Measurements from ENCODE around the gene AFF3.

AFF3 gene

GRCh38 chr2:100041385-100041784 is 101.0 kb downstream of the AFF3 start:
- WGBS (ENCODE audit: extremely low coverage, insufficient coverage, insufficient read length): no CpG with 5 or more reads among the region's 4 CpGs
- H2BK12ac ChIP-seq (ENCODE audit: low read length): no peak overlapping the region

GRCh38 chr2:100040906-100041305 is 101.5 kb downstream of the AFF3 start:
- Histone ChIP-seq H4K12ac (ENCODE audit: low read depth, low read length) (no peak overlapping the region), H4K8ac (ENCODE audit: low read depth, low read length) (no peak overlapping the region), H3K18ac (ENCODE audit: low read length) (no peak overlapping the region), H3K23ac (ENCODE audit: low read length) (no peak overlapping the region), H3K27me3 (ENCODE audit: insufficient read depth, low read length) (no peaks in the 10 kb centered on the region), H3K4me2 (ENCODE audit: low read length) (no peak overlapping the region), H2BK12ac (ENCODE audit: low read length) (no peak overlapping the region), H2AK5ac (ENCODE audit: low read length) (no peak overlapping the region), H4K91ac (ENCODE audit: low read depth, low read length) (no peak overlapping the region), H3K4me1 (ENCODE audit: control insufficient read depth in 1 of 2, insufficient read depth in 2 of 2, low read length in 2 of 2) (no peaks in the 10 kb centered on the region), H2BK5ac (ENCODE audit: low read depth, low read length, poor library complexity) (no peak overlapping the region), H2AFZ (ENCODE audit: insufficient read depth, low read length, poor library complexity) (no peak overlapping the region), H3K36me3 (ENCODE audit: control insufficient read depth in 1 of 2, insufficient read depth in 2 of 2, low read length in 2 of 2) (no peaks in the 10 kb centered on the region), H3K9me3 (ENCODE audit: insufficient read depth, low read depth, low read length) (no peaks in the 10 kb centered on the region), H3K14ac (ENCODE audit: low read length) (no peak overlapping the region), H3K9ac (ENCODE audit: low read length) (no peak overlapping the region), H2BK120ac (ENCODE audit: insufficient read depth, low read length, poor library complexity) (no peak overlapping the region), H3K79me2 (ENCODE audit: control insufficient read depth, insufficient read depth, low read length, poor library complexity) (no peaks in the 10 kb centered on the region), H3K27ac (ENCODE audit: low read depth, low read length) (no peak overlapping the region), H3K4me3 (ENCODE audit: low read depth, low read length) (no peak overlapping the region), H3K79me1 (ENCODE audit: low read length) (no peaks in the 10 kb centered on the region), H3K4ac (ENCODE audit: low read depth, low read length) (no peak overlapping the region)
- WGBS (ENCODE audit: extremely low coverage, insufficient coverage, insufficient read length): no CpG with 5 or more reads among the region's 1 CpG
- DNase-seq: no peak

More at GRCh38 chr2:100041385-100041784, 101.0 kb downstream of the AFF3 start:
- H2AK5ac ChIP-seq (ENCODE audit: low read length): no peak overlapping the region
- no peak overlapping the region for H3K9ac ChIP-seq (ENCODE audit: low read length)
- H2BK120ac ChIP-seq (ENCODE audit: insufficient read depth, low read length, poor library complexity): no peak overlapping the region
- H3K14ac ChIP-seq (ENCODE audit: low read length): no peak overlapping the region
- H3K4me1 ChIP-seq (ENCODE audit: control insufficient read depth in 1 of 2, insufficient read depth in 2 of 2, low read length in 2 of 2): no peaks in the 10 kb centered on the region
- no peaks in the 10 kb centered on the region for H3K79me2 ChIP-seq (ENCODE audit: control insufficient read depth, insufficient read depth, low read length, poor library complexity)
- DNase-seq: no peak
- H3K79me1 ChIP-seq (ENCODE audit: low read length): no peaks in the 10 kb centered on the region
- H3K27me3 ChIP-seq (ENCODE audit: insufficient read depth, low read length): no peaks in the 10 kb centered on the region
- H3K23ac ChIP-seq (ENCODE audit: low read length): no peak overlapping the region
- H3K4me2 ChIP-seq (ENCODE audit: low read length): no peak overlapping the region
- H3K36me3 ChIP-seq (ENCODE audit: control insufficient read depth in 1 of 2, insufficient read depth in 2 of 2, low read length in 2 of 2): no peaks in the 10 kb centered on the region
- H2BK5ac ChIP-seq (ENCODE audit: low read depth, low read length, poor library complexity): no peak overlapping the region
- H3K4ac ChIP-seq (ENCODE audit: low read depth, low read length): no peak overlapping the region
- no peak overlapping the region for H3K18ac ChIP-seq (ENCODE audit: low read length)
- no peak overlapping the region for H4K91ac ChIP-seq (ENCODE audit: low read depth, low read length)
- H3K27ac ChIP-seq (ENCODE audit: low read depth, low read length): no peak overlapping the region
- H3K4me3 ChIP-seq (ENCODE audit: low read depth, low read length): no peak overlapping the region
- H4K8ac ChIP-seq (ENCODE audit: low read depth, low read length): no peak overlapping the region
- no peak overlapping the region for H2AFZ ChIP-seq (ENCODE audit: insufficient read depth, low read length, poor library complexity)
- H4K12ac ChIP-seq (ENCODE audit: low read depth, low read length): no peak overlapping the region
- no peaks in the 10 kb centered on the region for H3K9me3 ChIP-seq (ENCODE audit: insufficient read depth, low read depth, low read length)

- no peak overlapping the region for H4K12ac ChIP-seq (ENCODE audit: low read depth, low read length)
- no peak overlapping the region for H2BK120ac ChIP-seq (ENCODE audit: insufficient read depth, low read length, poor library complexity)
- no peak overlapping the region for H3K4ac ChIP-seq (ENCODE audit: low read depth, low read length)
- H2BK5ac ChIP-seq (ENCODE audit: low read depth, low read length, poor library complexity): no peak overlapping the region
- no peak overlapping the region for H2BK12ac ChIP-seq (ENCODE audit: low read length)
- H4K8ac ChIP-seq (ENCODE audit: low read depth, low read length): no peak overlapping the region
- no peak overlapping the region for H2AFZ ChIP-seq (ENCODE audit: insufficient read depth, low read length, poor library complexity)
- H3K9ac ChIP-seq (ENCODE audit: low read length): no peak overlapping the region
- no peaks in the 10 kb centered on the region for H3K27me3 ChIP-seq (ENCODE audit: insufficient read depth, low read length)
- no peaks in the 10 kb centered on the region for H3K79me1 ChIP-seq (ENCODE audit: low read length)
- H3K23ac ChIP-seq (ENCODE audit: low read length): no peak overlapping the region
- WGBS (ENCODE audit: extremely low coverage, insufficient coverage, insufficient read length): no CpG with 5 or more reads among the region's 7 CpGs
- H2AK5ac ChIP-seq (ENCODE audit: low read length): no peak overlapping the region
- H3K9me3 ChIP-seq (ENCODE audit: insufficient read depth, low read depth, low read length): no peaks in the 10 kb centered on the region
- DNase-seq: no peak
- no peaks in the 10 kb centered on the region for H3K36me3 ChIP-seq (ENCODE audit: control insufficient read depth in 1 of 2, insufficient read depth in 2 of 2, low read length in 2 of 2)
- H3K18ac ChIP-seq (ENCODE audit: low read length): no peak overlapping the region
- no peak overlapping the region for H3K4me3 ChIP-seq (ENCODE audit: low read depth, low read length)
- H3K14ac ChIP-seq (ENCODE audit: low read length): no peak overlapping the region
- H4K91ac ChIP-seq (ENCODE audit: low read depth, low read length): no peak overlapping the region
- H3K4me2 ChIP-seq (ENCODE audit: low read length): no peak overlapping the region
- no peaks in the 10 kb centered on the region for H3K79me2 ChIP-seq (ENCODE audit: control insufficient read depth, insufficient read depth, low read length, poor library complexity)
- no peaks in the 10 kb centered on the region for H3K4me1 ChIP-seq (ENCODE audit: control insufficient read depth in 1 of 2, insufficient read depth in 2 of 2, low read length in 2 of 2)
- H3K27ac ChIP-seq (ENCODE audit: low read depth, low read length): no peak overlapping the region
Observed at GRCh38 chr2:100039291-100039980, 103.0 kb downstream of the AFF3 start.

GRCh38 chr2:100038011-100038410 is 104.4 kb downstream of the AFF3 start:
- Histone ChIP-seq H3K36me3 (ENCODE audit: control insufficient read depth in 1 of 2, insufficient read depth in 2 of 2, low read length in 2 of 2) (no peaks in the 10 kb centered on the region), H3K79me2 (ENCODE audit: control insufficient read depth, insufficient read depth, low read length, poor library complexity) (no peaks in the 10 kb centered on the region), H2BK5ac (ENCODE audit: low read depth, low read length, poor library complexity) (no peak overlapping the region), H3K4me2 (ENCODE audit: low read length) (no peak overlapping the region), H4K8ac (ENCODE audit: low read depth, low read length) (no peak overlapping the region), H3K4me1 (ENCODE audit: control insufficient read depth in 1 of 2, insufficient read depth in 2 of 2, low read length in 2 of 2) (no peaks in the 10 kb centered on the region), H3K79me1 (ENCODE audit: low read length) (no peaks in the 10 kb centered on the region), H2BK120ac (ENCODE audit: insufficient read depth, low read length, poor library complexity) (no peak overlapping the region), H2AFZ (ENCODE audit: insufficient read depth, low read length, poor library complexity) (no peak overlapping the region), H4K91ac (ENCODE audit: low read depth, low read length) (no peak overlapping the region), H4K12ac (ENCODE audit: low read depth, low read length) (no peak overlapping the region), H3K4me3 (ENCODE audit: low read depth, low read length) (no peak overlapping the region), H2AK5ac (ENCODE audit: low read length) (no peak overlapping the region), H3K18ac (ENCODE audit: low read length) (no peak overlapping the region), H3K27ac (ENCODE audit: low read depth, low read length) (no peak overlapping the region), H3K23ac (ENCODE audit: low read length) (no peak overlapping the region), H3K14ac (ENCODE audit: low read length) (no peak overlapping the region), H3K9me3 (ENCODE audit: insufficient read depth, low read depth, low read length) (no peaks in the 10 kb centered on the region), H2BK12ac (ENCODE audit: low read length) (no peak overlapping the region), H3K9ac (ENCODE audit: low read length) (no peak overlapping the region), H3K27me3 (ENCODE audit: insufficient read depth, low read length) (no peaks in the 10 kb centered on the region), H3K4ac (ENCODE audit: low read depth, low read length) (no peak overlapping the region)
- no peak for DNase-seq
- WGBS (ENCODE audit: extremely low coverage, insufficient coverage, insufficient read length): no CpG with 5 or more reads among the region's 6 CpGs
